Ovary (tissue), 9 donors: Measurements from ENCODE around the gene HIVEP1. TPM values are rescaled to one million over a fixed set of nuclear protein-coding genes. Genes with fewer than 3 reads are reported as not detected.

ENCODE experiments used
- DNase-seq, 5 donors: peaks; one replicate each; pipeline ENCODE4 v3.0.0-alpha.2; 2019 to 2020
- H3K27ac ChIP-seq, 2 donors: fragments of 200-600 bp; one replicate each; pipeline versions ENCODE4 v1.5.1 to v1.8.0; 2019 to 2022
- H3K27me3 ChIP-seq: fragments of 200-600 bp; one replicate; pipeline ENCODE4 v1.8.0; 2022
- H3K36me3 ChIP-seq: fragments of 200-600 bp; sonication (generic); one replicate; pipeline ENCODE4 v1.5.1; 2019
- H3K4me1 ChIP-seq: one replicate; pipeline ENCODE4 v1.8.1; 2013; ENCODE audit warnings: mild to moderate bottlenecking, moderate library complexity; ENCODE audit not compliant: insufficient read depth
- H3K4me3 ChIP-seq: fragments of 200-600 bp; sonication (generic); one replicate; pipeline ENCODE4 v1.5.1; 2017
- H3K9me3 ChIP-seq, 2 donors: fragments of 200-600 bp in 1 of 2; sonication (generic) in 1 of 2; one replicate each; pipeline versions ENCODE4 v1.5.1 to v1.8.1; 2013 to 2019; ENCODE audit warnings: mild to moderate bottlenecking in 1 of 2, moderate library complexity in 1 of 2
- EP300 ChIP-seq: sonication (generic); formaldehyde crosslinking; IDR thresholded peaks from one replicate; pipeline ENCODE4 v1.6.1; 2017; ENCODE audit warnings: antibody characterized with exemption
- POLR2A ChIP-seq: fragments of 450-650 bp; IDR thresholded peaks from one replicate; pipeline ENCODE4 v1.6.1; 2017; ENCODE audit warnings: antibody characterized with exemption, mild to moderate bottlenecking, moderate library complexity
- WGBS, 3 donors: extraction: QIAGEN DNeasy Blood & Tissue Kit in 1 of 3; methylation state at CpG; one replicate each; pipeline versions ENCODE4 v1.1.5 to v1.1.7; 2013 to 2017; 5-methylcytosine and 5-hydroxymethylcytosine counted together
- intact Hi-C, 4 donors: fragments of 100-400 bp; cut with DNase I; formaldehyde crosslinking; loops; one replicate each; pipeline versions ENCODE4 v1.11.0 to v1.15.1; 2022 to 2023
- polyA plus RNA-seq, 2 donors: library from polyadenylated mRNA; stranded (reverse); fragments of 200-250 nt in 1 of 2; fragments of 350-450 nt in 1 of 2; fragmentation: Illumina TruSeq in 1 of 2; extraction: RNeasy Lipid Tissue Mini Kit (QIAGEN cat#74804) in 1 of 2; gene quantifications; one replicate each; pipeline ENCODE4 v1.2.3, GENCODE V29; 2013 to 2014
- total RNA-seq, 7 donors: library from RNA; depleted of rRNA in 2 of 7; stranded (reverse); fragments of >200 nt in 2 of 7; fragmentation: NEBNext Ultra II Directional in 3 of 7; extraction: Animal tissue kit (Norgen Biotek cat#: 25700) in 3 of 7; gene quantifications; one replicate each; pipeline versions ENCODE4 v1.1.0 to v1.2.4, GENCODE V29; 2016 to 2023
- TF ChIP-seq, protein P1 (sequence below), 3 donors: fragments of 450-650 bp in 2 of 3; fragments of 200-600 bp in 1 of 3; IDR thresholded peaks; one replicate each; pipeline versions ENCODE4 v1.5.1 to v1.8.0; 2016 to 2022; ENCODE audit warnings: antibody characterized with exemption in 3 of 3, mild to moderate bottlenecking in 1 of 3
- donor health status: DM: no; HTN: no; CAD: no; lungs with moderate emphysema.
- donor health status: DM: no; HTN: no; CAD: no.
- donor health status: Bipolar disorder and iron deficiency.
- donor health status: DM: yes; HTN: yes; CAD: no.
- donor health status: DM: no; HTN: no; CAD: no.
- donor health status: DM: yes; HTN: yes; CAD: no.

HIVEP1 gene
- total and polyA plus RNA-seq, 9 donors, result 11.9 to 45.0 (median 27.0) TPM

DNA sequence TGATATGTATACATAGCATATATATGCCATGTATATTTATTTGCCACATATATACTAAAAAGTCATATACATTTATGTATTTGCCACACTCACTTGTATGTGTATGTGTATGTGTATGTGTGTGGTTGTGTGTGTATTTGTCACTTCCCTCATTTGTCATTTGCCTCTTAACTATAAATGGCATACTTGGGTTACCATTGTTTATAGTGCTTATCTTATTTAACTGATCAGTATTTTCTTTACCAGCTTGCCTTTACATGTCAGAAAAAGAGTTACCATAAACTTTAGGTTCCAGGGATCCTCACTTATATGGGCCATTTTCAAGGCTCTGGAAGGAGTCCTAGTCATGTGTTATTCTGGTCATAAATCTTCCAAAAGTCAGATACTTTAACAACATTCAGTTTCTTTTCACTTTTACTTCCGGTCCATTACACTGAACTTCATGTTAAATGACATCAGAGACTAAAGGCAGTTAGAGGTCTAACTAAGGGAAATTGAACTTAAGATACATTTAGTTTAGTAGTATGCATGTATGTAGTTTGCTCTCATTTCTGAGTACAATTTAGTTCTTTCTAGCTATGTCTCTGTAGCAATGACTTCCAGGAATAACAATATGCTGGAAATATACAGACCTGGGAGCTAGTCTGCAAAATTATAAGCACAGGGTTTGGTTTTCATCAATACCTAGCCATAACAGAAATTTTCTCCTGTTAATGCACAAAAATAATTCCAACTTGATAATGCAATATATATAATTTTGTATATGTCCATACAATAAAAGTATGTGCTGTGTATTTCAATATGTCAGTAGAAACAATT lies 33.7 kb upstream of the HIVEP1 start:
- no peak for DNase-seq
- WGBS, 3 donors, result 24 to 61% (median 27%) methylated on average over 1 of the region's 1 CpG
- intact Hi-C loops, result no loop called here

DNA sequence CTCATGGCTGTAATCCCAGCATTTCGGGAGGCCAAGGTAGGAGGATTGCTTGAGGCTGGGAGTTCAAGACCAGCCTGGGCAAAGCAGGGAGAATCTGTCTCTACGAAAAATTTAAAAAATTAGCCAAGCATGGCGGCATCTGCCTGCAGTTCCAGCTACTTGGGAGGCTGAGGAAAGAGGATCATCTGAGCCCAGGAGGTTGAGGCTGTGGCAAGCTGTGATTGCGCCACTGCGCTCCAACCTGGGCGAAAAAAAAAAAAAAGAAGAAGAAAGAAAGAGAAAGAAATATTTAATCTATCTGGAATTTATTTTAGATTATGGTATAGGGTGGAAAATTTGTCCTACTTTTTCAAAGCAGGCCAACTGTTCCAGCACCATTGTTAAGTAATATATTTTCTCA lies 32.2 kb upstream of the HIVEP1 start:
- H3K4me3 ChIP-seq, result no peak overlapping the region
- TF ChIP-seq, protein P1, sequence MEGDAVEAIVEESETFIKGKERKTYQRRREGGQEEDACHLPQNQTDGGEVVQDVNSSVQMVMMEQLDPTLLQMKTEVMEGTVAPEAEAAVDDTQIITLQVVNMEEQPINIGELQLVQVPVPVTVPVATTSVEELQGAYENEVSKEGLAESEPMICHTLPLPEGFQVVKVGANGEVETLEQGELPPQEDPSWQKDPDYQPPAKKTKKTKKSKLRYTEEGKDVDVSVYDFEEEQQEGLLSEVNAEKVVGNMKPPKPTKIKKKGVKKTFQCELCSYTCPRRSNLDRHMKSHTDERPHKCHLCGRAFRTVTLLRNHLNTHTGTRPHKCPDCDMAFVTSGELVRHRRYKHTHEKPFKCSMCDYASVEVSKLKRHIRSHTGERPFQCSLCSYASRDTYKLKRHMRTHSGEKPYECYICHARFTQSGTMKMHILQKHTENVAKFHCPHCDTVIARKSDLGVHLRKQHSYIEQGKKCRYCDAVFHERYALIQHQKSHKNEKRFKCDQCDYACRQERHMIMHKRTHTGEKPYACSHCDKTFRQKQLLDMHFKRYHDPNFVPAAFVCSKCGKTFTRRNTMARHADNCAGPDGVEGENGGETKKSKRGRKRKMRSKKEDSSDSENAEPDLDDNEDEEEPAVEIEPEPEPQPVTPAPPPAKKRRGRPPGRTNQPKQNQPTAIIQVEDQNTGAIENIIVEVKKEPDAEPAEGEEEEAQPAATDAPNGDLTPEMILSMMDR (IDR thresholded peaks at IDR 0.05), result no peak
- TF ChIP-seq POLR2A, result no peak
- no peak for TF ChIP-seq EP300
- intact Hi-C loops, result no loop called here
- 94 to 97% (median 95%) methylated on average over 6 of the region's 6 CpGs for WGBS, 3 donors
- no peaks in the 10 kb centered on the region for H3K36me3 ChIP-seq
- H3K4me1 ChIP-seq, result no peaks in the 10 kb centered on the region
- H3K27ac ChIP-seq, result no peak overlapping the region
- DNase-seq, result no peak
- H3K27me3 ChIP-seq, result no peaks in the 10 kb centered on the region
- H3K9me3 ChIP-seq, result no peaks in the 10 kb centered on the region

More for the DNA sequence above, 33.7 kb upstream of the HIVEP1 start:
- Histone ChIP-seq H3K9me3 (no peaks in the 10 kb centered on the region), H3K4me3 (no peak overlapping the region), H3K27ac (no peak overlapping the region), H3K4me1 (no peaks in the 10 kb centered on the region), H3K36me3 (no peaks in the 10 kb centered on the region), H3K27me3 (no peaks in the 10 kb centered on the region)
- TF ChIP-seq POLR2A (no peak), EP300 (no peak)
- TF ChIP-seq, protein P1 (IDR thresholded peaks at IDR 0.05), result no peak

- no peak for TF ChIP-seq EP300
- H3K4me3 ChIP-seq, result no peak overlapping the region
- intact Hi-C loops, result no loop called here
These were observed 28.8 kb upstream of the HIVEP1 start for GRCh38 chr6:11983306-11983705.

GRCh38 chr6:11987386-11987785 lies 24.7 kb upstream of the HIVEP1 start:
- intact Hi-C loops, result no loop called here
- Histone ChIP-seq H3K9me3 (no peaks in the 10 kb centered on the region), H3K27me3 (no peaks in the 10 kb centered on the region), H3K4me1 (no peaks in the 10 kb centered on the region), H3K36me3 (no peaks in the 10 kb centered on the region), H3K4me3 (no peak overlapping the region), H3K27ac (no peak overlapping the region)
- DNase-seq, result no peak
- no peak for TF ChIP-seq POLR2A
- TF ChIP-seq, protein P1 (IDR thresholded peaks at IDR 0.05), result no peak
- no peak for TF ChIP-seq EP300
- 68 to 89% (median 72%) methylated on average over 2 of the region's 2 CpGs for whole genome bisulfite sequencing, 3 donors

More at GRCh38 chr6:11983306-11983705, 28.8 kb upstream of the HIVEP1 start:
- no peaks in the 10 kb centered on the region for H3K9me3 ChIP-seq
- no peaks in the 10 kb centered on the region for H3K36me3 ChIP-seq
- no peak overlapping the region for H3K27ac ChIP-seq
- no peak for DNase-seq
- no peaks in the 10 kb centered on the region for H3K27me3 ChIP-seq
- no peaks in the 10 kb centered on the region for H3K4me1 ChIP-seq
- 78 to 83% (median 81%) methylated on average over 5 of the region's 5 CpGs for WGBS, 3 donors

DNA sequence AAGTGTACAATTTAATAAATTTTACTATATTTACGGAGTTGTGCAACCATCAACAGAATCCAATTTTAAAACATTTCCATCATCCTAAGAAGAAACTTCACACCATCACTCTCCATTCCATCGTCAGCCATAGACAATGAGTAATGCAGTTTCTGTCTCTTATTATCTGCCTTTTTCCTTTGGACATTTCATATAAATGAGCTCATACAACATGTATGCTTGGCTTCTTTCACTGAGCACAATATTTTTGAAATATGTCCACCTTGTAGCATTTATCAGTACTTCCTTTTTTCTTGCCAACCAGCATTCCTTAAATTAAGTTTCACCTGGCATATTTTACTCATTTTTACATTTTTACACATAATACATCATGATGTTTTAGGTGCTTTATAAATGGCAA lies 22.7 kb upstream of the HIVEP1 start:
- Histone ChIP-seq H3K36me3 (no peaks in the 10 kb centered on the region), H3K9me3 (no peaks in the 10 kb centered on the region), H3K27ac (no peak overlapping the region), H3K4me1 (no peaks in the 10 kb centered on the region), H3K27me3 (no peaks in the 10 kb centered on the region), H3K4me3 (no peak overlapping the region)
- DNase-seq, result no peak
- WGBS, 3 donors, result 72 to 83% (median 81%) methylated on average over 2 of the region's 2 CpGs
- intact Hi-C loops, result no loop called here
- no peak for TF ChIP-seq EP300
- TF ChIP-seq POLR2A, result no peak
- TF ChIP-seq, protein P1 (IDR thresholded peaks at IDR 0.05), result no peak
